ENCODE data around the gene EDEM2.

DNA sequence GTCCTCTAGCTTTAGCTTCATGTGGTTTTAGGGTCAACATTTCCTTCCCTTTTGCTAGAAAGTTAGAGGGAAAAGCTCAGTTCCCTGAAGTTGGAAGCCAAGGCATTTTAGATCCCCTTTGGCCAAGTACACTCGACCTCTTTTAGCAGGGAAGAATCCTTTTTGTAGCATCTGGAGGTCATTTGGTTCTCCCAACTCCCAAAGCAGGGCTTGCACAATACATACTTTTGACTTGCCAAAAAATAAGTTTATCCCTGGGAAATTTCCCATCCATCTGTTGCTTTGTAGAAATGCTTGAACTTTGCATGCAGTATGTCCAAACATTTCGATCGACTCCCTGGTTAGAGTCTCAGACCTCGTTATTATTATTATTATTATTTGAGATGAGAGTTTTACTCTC is 4.6 kb upstream of the EDEM2 start:
- TF ChIP-seq POLR2A (IDR thresholded peaks at IDR 0.05) (no peak), POLR2AphosphoS5 (IDR thresholded peaks at IDR 0.05) (peak in 2 of 3 donors; percentile 72 to 85)
- TF ChIP-seq, protein P1, sequence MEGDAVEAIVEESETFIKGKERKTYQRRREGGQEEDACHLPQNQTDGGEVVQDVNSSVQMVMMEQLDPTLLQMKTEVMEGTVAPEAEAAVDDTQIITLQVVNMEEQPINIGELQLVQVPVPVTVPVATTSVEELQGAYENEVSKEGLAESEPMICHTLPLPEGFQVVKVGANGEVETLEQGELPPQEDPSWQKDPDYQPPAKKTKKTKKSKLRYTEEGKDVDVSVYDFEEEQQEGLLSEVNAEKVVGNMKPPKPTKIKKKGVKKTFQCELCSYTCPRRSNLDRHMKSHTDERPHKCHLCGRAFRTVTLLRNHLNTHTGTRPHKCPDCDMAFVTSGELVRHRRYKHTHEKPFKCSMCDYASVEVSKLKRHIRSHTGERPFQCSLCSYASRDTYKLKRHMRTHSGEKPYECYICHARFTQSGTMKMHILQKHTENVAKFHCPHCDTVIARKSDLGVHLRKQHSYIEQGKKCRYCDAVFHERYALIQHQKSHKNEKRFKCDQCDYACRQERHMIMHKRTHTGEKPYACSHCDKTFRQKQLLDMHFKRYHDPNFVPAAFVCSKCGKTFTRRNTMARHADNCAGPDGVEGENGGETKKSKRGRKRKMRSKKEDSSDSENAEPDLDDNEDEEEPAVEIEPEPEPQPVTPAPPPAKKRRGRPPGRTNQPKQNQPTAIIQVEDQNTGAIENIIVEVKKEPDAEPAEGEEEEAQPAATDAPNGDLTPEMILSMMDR (IDR thresholded peaks at IDR 0.05) = no peak
